Ovary (tissue), 3 donors: ENCODE data around the gene CA4.

Experiments used
- POLR2A ChIP-seq: fragments of 450-650 bp; IDR thresholded peaks from one replicate; pipeline ENCODE4 v1.6.1; 2017; ENCODE audit warnings: antibody characterized with exemption, mild to moderate bottlenecking, moderate library complexity
- TF ChIP-seq, protein P1 (sequence below), 3 donors: fragments of 450-650 bp in 2 of 3; fragments of 200-600 bp in 1 of 3; IDR thresholded peaks; one replicate each; pipeline versions ENCODE4 v1.5.1 to v1.8.0; 2016 to 2022; ENCODE audit warnings: antibody characterized with exemption in 3 of 3, mild to moderate bottlenecking in 1 of 3
- donor health status: DM: no; HTN: no; CAD: no.

DNA sequence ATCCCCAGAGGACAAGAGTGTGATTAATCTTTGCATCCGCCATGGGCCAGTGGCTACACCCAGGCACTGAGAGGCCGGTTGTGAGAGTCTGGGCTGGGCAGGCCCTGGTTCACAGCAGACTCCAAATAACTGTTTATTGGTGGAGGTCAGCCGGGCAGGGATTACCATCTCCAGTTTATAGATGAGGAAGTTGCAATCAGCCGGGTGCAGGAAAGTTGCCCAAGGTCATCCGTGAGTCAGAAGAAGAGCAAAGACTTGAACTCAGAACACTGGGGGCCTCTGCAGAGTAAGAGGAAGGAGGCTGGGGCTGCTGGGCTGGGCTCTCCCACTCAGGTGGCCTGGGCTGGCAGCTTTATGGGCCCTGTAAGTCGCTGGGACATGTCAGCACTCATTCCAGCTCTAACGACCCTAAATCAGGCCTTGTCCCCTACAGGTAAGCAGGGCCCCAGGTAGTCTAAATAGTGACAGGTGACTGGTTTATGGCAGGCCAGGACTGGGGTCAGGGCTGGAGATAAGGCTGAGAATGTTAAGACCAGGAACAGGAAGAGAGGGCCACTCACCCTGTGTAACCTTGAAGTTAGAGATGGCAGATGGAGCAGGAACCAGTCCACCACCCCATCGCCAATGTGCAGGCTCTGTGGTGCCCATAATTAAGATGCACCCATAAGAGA, 2.1 kb upstream of the CA4 start:
- no peak for TF ChIP-seq POLR2A
- TF ChIP-seq, protein P1, sequence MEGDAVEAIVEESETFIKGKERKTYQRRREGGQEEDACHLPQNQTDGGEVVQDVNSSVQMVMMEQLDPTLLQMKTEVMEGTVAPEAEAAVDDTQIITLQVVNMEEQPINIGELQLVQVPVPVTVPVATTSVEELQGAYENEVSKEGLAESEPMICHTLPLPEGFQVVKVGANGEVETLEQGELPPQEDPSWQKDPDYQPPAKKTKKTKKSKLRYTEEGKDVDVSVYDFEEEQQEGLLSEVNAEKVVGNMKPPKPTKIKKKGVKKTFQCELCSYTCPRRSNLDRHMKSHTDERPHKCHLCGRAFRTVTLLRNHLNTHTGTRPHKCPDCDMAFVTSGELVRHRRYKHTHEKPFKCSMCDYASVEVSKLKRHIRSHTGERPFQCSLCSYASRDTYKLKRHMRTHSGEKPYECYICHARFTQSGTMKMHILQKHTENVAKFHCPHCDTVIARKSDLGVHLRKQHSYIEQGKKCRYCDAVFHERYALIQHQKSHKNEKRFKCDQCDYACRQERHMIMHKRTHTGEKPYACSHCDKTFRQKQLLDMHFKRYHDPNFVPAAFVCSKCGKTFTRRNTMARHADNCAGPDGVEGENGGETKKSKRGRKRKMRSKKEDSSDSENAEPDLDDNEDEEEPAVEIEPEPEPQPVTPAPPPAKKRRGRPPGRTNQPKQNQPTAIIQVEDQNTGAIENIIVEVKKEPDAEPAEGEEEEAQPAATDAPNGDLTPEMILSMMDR (IDR thresholded peaks at IDR 0.05), result no peak
